Astrocyte (in vitro differentiated cells and primary cell): ENCODE data around the gene UGT1A3.

Experiments used
- EZH2 ChIP-seq: IDR thresholded peaks from 2 replicates; pipeline ENCODE4 v1.6.1; 2012; ENCODE audit warnings: mild to moderate bottlenecking, low read length, inconsistent platforms; ENCODE audit not compliant: insufficient read depth
- TF ChIP-seq, protein P1 (sequence below): IDR thresholded peaks from 2 replicates; pipeline ENCODE4 v1.5.1; 2011; ENCODE audit warnings: low read depth, mild to moderate bottlenecking, inconsistent platforms, low read length, moderate library complexity; ENCODE audit not compliant: insufficient read depth

DNA sequence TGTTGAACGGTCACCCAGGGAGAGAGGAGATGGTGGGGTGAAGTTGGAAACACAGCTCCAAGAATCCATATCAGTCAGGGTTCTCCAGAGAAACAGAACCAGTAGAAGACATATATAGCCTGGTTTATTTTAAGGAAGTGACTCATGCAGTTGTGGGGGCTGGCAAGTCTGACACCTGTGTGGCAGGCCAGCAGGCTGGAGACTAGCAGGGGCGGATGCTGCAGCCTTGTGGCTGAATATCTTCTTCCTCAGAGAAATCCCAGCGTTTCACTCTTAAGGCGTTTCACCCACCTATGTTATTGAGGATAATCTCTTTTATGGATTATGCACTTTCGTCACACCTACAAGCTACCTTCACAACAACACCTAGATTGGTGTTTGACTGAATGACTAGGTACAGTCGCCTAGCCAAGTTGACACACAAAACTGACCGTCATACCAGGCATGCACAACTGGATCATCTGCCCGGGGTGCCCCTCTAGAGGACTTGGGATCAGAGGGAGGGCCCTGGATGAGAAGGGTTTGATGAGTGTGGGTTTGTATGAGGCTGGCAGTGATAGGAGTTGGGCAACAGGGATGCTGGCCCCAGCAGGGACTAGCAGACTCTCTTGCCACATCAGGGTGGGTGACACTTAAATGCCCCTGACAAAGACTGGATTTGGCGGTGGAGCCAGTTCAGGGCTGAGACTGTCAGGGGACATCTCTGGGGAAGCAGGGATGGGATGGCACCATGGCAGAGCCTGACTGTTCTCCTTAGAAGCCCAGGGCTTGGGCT, 72.7 kb downstream of the UGT1A3 start:
- TF ChIP-seq, protein P1, sequence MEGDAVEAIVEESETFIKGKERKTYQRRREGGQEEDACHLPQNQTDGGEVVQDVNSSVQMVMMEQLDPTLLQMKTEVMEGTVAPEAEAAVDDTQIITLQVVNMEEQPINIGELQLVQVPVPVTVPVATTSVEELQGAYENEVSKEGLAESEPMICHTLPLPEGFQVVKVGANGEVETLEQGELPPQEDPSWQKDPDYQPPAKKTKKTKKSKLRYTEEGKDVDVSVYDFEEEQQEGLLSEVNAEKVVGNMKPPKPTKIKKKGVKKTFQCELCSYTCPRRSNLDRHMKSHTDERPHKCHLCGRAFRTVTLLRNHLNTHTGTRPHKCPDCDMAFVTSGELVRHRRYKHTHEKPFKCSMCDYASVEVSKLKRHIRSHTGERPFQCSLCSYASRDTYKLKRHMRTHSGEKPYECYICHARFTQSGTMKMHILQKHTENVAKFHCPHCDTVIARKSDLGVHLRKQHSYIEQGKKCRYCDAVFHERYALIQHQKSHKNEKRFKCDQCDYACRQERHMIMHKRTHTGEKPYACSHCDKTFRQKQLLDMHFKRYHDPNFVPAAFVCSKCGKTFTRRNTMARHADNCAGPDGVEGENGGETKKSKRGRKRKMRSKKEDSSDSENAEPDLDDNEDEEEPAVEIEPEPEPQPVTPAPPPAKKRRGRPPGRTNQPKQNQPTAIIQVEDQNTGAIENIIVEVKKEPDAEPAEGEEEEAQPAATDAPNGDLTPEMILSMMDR, result no peak
- no peak for TF ChIP-seq EZH2
